HepG2 (cell line): ENCODE data around the gene GNRH2. TPM values are rescaled to one million over a fixed set of nuclear protein-coding genes. Genes with fewer than 3 reads are reported as not detected.

Experiments
- ELF3 ChIP-seq: IDR thresholded peaks from 2 replicates; pipeline ENCODE4 v1.6.1; 2016; ENCODE audit warnings: missing genetic modification reagents, missing compliant biosample characterization
- SKI ChIP-seq: fragments of 450-650 bp; IDR thresholded peaks from one replicate; pipeline ENCODE4 v1.6.1; 2018; ENCODE audit warnings: mild to moderate bottlenecking; ENCODE audit not compliant: partially characterized antibody
- WIZ ChIP-seq: sonication (generic); formaldehyde crosslinking; IDR thresholded peaks from 2 replicates; pipeline ENCODE4 v1.5.1; 2020; ENCODE audit warnings: mild to moderate bottlenecking, missing genetic modification reagents
- polyA plus RNA-seq, 8 experiments: library from polyadenylated mRNA; depleted of rRNA in 3 of 8; stranded (reverse) in 7 of 8; unstranded in 1 of 8; fragments of >200 nt; fragmentation: Illumina TruSeq in 4 of 8; extraction: Trizol in 4 of 8; gene quantifications; 2 replicates each; pipeline versions ENCODE4 v1.2.1 to v1.2.3, GENCODE V29; 2011 to 2016; ENCODE audit warnings: low read depth in 4 of 8, missing spikeins in 1 of 8, mixed read lengths in 1 of 8; ENCODE audit not compliant: insufficient read depth in 1 of 8
- total RNA-seq, 5 experiments: library from RNA; depleted of rRNA; stranded (reverse); fragments of >200 nt; fragmentation: Illumina TruSeq; extraction: Trizol; gene quantifications; 2 replicates each; pipeline ENCODE4 v1.2.3, GENCODE V29; 2016; ENCODE audit warnings: low read depth in 1 of 5
- TF ChIP-seq, protein P1 (sequence below): sonication (generic); formaldehyde crosslinking; IDR thresholded peaks from 2 replicates; pipeline ENCODE4 v1.9.0; 2021; ENCODE audit warnings: mild to moderate bottlenecking, missing genetic modification reagents

GNRH2 gene
- total and polyA plus RNA-seq, 2 of the 13 experiments (the other 11 are each of a cell fraction or from before 2014, with no cell fraction given): 0.28 TPM; not detected in 1

DNA sequence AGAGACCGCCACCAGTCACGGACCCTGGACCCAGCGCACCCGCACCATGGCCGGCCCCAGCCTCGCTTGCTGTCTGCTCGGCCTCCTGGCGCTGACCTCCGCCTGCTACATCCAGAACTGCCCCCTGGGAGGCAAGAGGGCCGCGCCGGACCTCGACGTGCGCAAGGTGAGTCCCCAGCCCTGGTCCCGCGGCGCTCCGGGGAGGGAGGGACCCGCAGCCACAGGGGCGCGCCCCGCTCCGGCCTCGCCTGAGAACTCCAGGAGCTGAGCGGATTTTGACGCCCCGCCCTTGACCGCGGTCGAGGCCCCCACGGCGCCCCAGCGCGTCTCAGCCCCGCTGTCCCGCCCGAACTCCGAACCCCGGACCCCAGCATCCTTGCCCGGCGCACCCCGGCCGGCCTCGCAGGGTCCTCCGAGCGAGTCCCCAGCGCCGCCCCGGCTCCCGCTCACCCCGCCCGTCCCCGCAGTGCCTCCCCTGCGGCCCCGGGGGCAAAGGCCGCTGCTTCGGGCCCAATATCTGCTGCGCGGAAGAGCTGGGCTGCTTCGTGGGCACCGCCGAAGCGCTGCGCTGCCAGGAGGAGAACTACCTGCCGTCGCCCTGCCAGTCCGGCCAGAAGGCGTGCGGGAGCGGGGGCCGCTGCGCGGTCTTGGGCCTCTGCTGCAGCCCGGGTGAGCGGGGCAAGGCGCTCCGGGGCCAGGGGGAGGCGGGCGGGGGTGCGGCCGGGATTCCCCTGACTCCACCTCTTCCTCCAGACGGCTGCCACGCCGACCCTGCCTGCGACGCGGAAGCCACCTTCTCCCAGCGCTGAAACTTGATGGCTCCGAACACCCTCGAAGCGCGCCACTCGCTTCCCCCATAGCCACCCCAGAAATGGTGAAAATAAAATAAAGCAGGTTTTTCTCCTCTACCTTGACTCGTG, 28.4 kb downstream of the GNRH2 start, which contains the start of gene OXT (continued):
- TF ChIP-seq, protein P1, sequence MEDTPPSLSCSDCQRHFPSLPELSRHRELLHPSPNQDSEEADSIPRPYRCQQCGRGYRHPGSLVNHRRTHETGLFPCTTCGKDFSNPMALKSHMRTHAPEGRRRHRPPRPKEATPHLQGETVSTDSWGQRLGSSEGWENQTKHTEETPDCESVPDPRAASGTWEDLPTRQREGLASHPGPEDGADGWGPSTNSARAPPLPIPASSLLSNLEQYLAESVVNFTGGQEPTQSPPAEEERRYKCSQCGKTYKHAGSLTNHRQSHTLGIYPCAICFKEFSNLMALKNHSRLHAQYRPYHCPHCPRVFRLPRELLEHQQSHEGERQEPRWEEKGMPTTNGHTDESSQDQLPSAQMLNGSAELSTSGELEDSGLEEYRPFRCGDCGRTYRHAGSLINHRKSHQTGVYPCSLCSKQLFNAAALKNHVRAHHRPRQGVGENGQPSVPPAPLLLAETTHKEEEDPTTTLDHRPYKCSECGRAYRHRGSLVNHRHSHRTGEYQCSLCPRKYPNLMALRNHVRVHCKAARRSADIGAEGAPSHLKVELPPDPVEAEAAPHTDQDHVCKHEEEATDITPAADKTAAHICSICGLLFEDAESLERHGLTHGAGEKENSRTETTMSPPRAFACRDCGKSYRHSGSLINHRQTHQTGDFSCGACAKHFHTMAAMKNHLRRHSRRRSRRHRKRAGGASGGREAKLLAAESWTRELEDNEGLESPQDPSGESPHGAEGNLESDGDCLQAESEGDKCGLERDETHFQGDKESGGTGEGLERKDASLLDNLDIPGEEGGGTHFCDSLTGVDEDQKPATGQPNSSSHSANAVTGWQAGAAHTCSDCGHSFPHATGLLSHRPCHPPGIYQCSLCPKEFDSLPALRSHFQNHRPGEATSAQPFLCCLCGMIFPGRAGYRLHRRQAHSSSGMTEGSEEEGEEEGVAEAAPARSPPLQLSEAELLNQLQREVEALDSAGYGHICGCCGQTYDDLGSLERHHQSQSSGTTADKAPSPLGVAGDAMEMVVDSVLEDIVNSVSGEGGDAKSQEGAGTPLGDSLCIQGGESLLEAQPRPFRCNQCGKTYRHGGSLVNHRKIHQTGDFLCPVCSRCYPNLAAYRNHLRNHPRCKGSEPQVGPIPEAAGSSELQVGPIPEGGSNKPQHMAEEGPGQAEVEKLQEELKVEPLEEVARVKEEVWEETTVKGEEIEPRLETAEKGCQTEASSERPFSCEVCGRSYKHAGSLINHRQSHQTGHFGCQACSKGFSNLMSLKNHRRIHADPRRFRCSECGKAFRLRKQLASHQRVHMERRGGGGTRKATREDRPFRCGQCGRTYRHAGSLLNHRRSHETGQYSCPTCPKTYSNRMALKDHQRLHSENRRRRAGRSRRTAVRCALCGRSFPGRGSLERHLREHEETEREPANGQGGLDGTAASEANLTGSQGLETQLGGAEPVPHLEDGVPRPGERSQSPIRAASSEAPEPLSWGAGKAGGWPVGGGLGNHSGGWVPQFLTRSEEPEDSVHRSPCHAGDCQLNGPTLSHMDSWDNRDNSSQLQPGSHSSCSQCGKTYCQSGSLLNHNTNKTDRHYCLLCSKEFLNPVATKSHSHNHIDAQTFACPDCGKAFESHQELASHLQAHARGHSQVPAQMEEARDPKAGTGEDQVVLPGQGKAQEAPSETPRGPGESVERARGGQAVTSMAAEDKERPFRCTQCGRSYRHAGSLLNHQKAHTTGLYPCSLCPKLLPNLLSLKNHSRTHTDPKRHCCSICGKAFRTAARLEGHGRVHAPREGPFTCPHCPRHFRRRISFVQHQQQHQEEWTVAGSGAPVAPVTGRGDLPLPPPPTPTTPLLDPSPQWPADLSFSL (CRISPR knock-in tag): no peak
- TF ChIP-seq WIZ (CRISPR knock-in tag) (0 out of 2 replicates have a peak, but pooled peaks have one; percentile 5), ELF3 (no peak), SKI (peak; percentile 17)
